KMS-11 (cell line): ENCODE results near the gene PFKP.

Experiments used
- H2AFZ ChIP-seq: fragments of 200-600 bp; sonication (generic); 2 replicates; pipeline ENCODE4 v1.6.1; 2016; ENCODE audit warnings: antibody characterized with exemption, mixed run types, low read depth
- H3K27ac ChIP-seq: fragments of 200-600 bp; sonication (generic); 2 replicates; pipeline ENCODE4 v1.6.1; 2016; ENCODE audit warnings: mild to moderate bottlenecking, mixed run types
- H3K27me3 ChIP-seq: fragments of 200-600 bp; sonication (generic); 2 replicates; pipeline ENCODE4 v1.6.1; 2017; ENCODE audit warnings: mild to moderate bottlenecking, low read depth, mixed run types, moderate library complexity; ENCODE audit not compliant: insufficient read depth
- H3K36me3 ChIP-seq: fragments of 200-600 bp; sonication (generic); 2 replicates; pipeline ENCODE4 v1.6.1; 2017; ENCODE audit warnings: mild to moderate bottlenecking, mixed run types; ENCODE audit not compliant: insufficient read depth
- H3K4me1 ChIP-seq: fragments of 200-600 bp; sonication (generic); 2 replicates; pipeline ENCODE4 v1.6.1; 2016; ENCODE audit warnings: mild to moderate bottlenecking, low read depth, mixed run types; ENCODE audit not compliant: poor library complexity, severe bottlenecking
- H3K4me2 ChIP-seq: fragments of 200-600 bp; sonication (generic); 2 replicates; pipeline ENCODE4 v1.7.0; 2016; ENCODE audit warnings: mild to moderate bottlenecking, mixed run types
- H3K4me3 ChIP-seq: fragments of 200-600 bp; sonication (generic); IDR thresholded peaks from 2 replicates; pipeline ENCODE4 v1.6.1; 2017; ENCODE audit warnings: low read depth, low read length, mixed read lengths; ENCODE audit not compliant: insufficient read depth
- H3K79me2 ChIP-seq: fragments of 200-600 bp; sonication (generic); 2 replicates; pipeline ENCODE4 v1.6.1; 2016; ENCODE audit warnings: low read depth, mixed run types; ENCODE audit not compliant: insufficient read depth
- H3K9ac ChIP-seq: fragments of 200-600 bp; sonication (generic); 2 replicates; pipeline ENCODE4 v1.6.1; 2016; ENCODE audit warnings: mild to moderate bottlenecking, mixed run types
- H4K20me1 ChIP-seq: fragments of 200-600 bp; sonication (generic); 2 replicates; pipeline ENCODE4 v1.6.1; 2016; ENCODE audit warnings: mild to moderate bottlenecking, mixed run types; ENCODE audit not compliant: insufficient read depth
- CTCF ChIP-seq: fragments of 200-600 bp; sonication (generic); conservative IDR thresholded peaks from 2 replicates; pipeline ENCODE4 v1.6.1; 2017; ENCODE audit warnings: low read depth, mild to moderate bottlenecking, antibody characterized with exemption, low read length, moderate library complexity, mixed read lengths

The PFKP gene

GRCh38 chr10:3117486-3117885 lies 50.1 kb downstream of the PFKP start:
- no peak overlapping the region for H3K4me2 ChIP-seq
- no peaks in the 10 kb centered on the region for H3K79me2 ChIP-seq
- H3K27me3 ChIP-seq = no peaks in the 10 kb centered on the region
- H4K20me1 ChIP-seq = no peaks in the 10 kb centered on the region
- H3K4me3 ChIP-seq = no peak overlapping the region
- no peak overlapping the region for H3K9ac ChIP-seq
- no peak overlapping the region for H3K27ac ChIP-seq
- peaks cover 29% of the 10 kb centered on the region; the same call in 1 of the 2 replicates for H3K36me3 ChIP-seq
- H3K4me1 ChIP-seq = no peaks in the 10 kb centered on the region
- no peak for TF ChIP-seq CTCF
- H2AFZ ChIP-seq = no peak overlapping the region

GRCh38 chr10:3118641-3119091 lies 51.3 kb downstream of the PFKP start:
- H3K4me2 ChIP-seq = no peak overlapping the region
- H3K27ac ChIP-seq = no peak overlapping the region
- TF ChIP-seq CTCF = no peak
- H3K4me1 ChIP-seq = no peaks in the 10 kb centered on the region
- H4K20me1 ChIP-seq = no peaks in the 10 kb centered on the region
- H3K79me2 ChIP-seq = no peaks in the 10 kb centered on the region; the same call in 1 of the 2 replicates
- H3K27me3 ChIP-seq = no peaks in the 10 kb centered on the region
- no peak overlapping the region for H3K9ac ChIP-seq
- H2AFZ ChIP-seq = no peak overlapping the region
- H3K4me3 ChIP-seq = no peak overlapping the region
- H3K36me3 ChIP-seq = peaks cover 30% of the 10 kb centered on the region; the same call in 1 of the 2 replicates

- H3K4me1 ChIP-seq = no peaks in the 10 kb centered on the region
- no peak overlapping the region for H3K9ac ChIP-seq
- H3K4me2 ChIP-seq = no peak overlapping the region
- no peak overlapping the region for H2AFZ ChIP-seq
- H3K27me3 ChIP-seq = no peaks in the 10 kb centered on the region
- no peak overlapping the region for H3K27ac ChIP-seq
- no peaks in the 10 kb centered on the region for H4K20me1 ChIP-seq
- TF ChIP-seq CTCF = peak; percentile 69
- H3K36me3 ChIP-seq = peaks cover 25% of the 10 kb centered on the region; the same call in 1 of the 2 replicates
- no peaks in the 10 kb centered on the region; the same call in 1 of the 2 replicates for H3K79me2 ChIP-seq
- H3K4me3 ChIP-seq = no peak overlapping the region
These were observed 52.6 kb downstream of the PFKP start for GRCh38 chr10:3119796-3120459.

GRCh38 chr10:3122034-3122433 lies 54.7 kb downstream of the PFKP start:
- H3K79me2 ChIP-seq = no peaks in the 10 kb centered on the region; the same call in 1 of the 2 replicates
- H3K4me3 ChIP-seq = no peak overlapping the region
- H3K27me3 ChIP-seq = no peaks in the 10 kb centered on the region
- H4K20me1 ChIP-seq = no peaks in the 10 kb centered on the region
- H3K27ac ChIP-seq = no peak overlapping the region
- no peak overlapping the region for H2AFZ ChIP-seq
- TF ChIP-seq CTCF = no peak
- no peak overlapping the region for H3K4me2 ChIP-seq
- no peaks in the 10 kb centered on the region for H3K4me1 ChIP-seq
- peaks cover 20% of the 10 kb centered on the region; the same call in 1 of the 2 replicates for H3K36me3 ChIP-seq
- H3K9ac ChIP-seq = no peak overlapping the region
